ENCODE measurements around the gene BTBD1.

DNA sequence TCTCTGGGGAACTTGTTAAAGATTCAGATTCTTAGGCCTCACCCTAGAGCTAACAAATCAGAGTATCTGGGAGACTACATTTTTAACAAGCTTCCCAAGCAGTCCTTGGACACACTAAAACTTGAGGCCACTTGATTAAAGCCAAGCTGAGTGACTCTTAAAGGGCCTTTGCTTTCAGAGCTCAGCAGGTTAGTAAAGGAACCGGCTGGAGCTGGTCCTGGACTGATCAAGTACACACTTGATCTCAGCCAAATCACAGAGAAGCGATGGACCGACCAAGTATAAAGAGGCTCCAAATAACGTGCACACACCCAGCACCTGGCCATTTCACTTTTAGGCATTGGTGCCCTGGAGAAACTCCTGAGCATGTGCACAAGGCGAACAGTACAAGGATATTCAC, 27.5 kb upstream of the BTBD1 start:
- TF ChIP-seq, protein P1, sequence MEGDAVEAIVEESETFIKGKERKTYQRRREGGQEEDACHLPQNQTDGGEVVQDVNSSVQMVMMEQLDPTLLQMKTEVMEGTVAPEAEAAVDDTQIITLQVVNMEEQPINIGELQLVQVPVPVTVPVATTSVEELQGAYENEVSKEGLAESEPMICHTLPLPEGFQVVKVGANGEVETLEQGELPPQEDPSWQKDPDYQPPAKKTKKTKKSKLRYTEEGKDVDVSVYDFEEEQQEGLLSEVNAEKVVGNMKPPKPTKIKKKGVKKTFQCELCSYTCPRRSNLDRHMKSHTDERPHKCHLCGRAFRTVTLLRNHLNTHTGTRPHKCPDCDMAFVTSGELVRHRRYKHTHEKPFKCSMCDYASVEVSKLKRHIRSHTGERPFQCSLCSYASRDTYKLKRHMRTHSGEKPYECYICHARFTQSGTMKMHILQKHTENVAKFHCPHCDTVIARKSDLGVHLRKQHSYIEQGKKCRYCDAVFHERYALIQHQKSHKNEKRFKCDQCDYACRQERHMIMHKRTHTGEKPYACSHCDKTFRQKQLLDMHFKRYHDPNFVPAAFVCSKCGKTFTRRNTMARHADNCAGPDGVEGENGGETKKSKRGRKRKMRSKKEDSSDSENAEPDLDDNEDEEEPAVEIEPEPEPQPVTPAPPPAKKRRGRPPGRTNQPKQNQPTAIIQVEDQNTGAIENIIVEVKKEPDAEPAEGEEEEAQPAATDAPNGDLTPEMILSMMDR (conservative IDR thresholded peaks at IDR 0.05; ENCODE audit: low read length), result no peak
- no peak for TF ChIP-seq EZH2phosphoT487 (IDR thresholded peaks at IDR 0.05; ENCODE audit: borderline replicate concordance, low read depth, low read length)

Measured in OCI-LY7 (cell line).